Activated B cell treated with CpG ODN at 0.5 μM for 24 hours (primary cell): ENCODE results near the gene ANKRD13B. TPM values are rescaled to one million over a fixed set of nuclear protein-coding genes. Genes with fewer than 3 reads are reported as not detected.

Experiments
- ATAC-seq: fragments of 200-7000 bp; cut with Tn5 transposase; one replicate; pipeline ENCODE4 v1.10.0; 2021; ENCODE audit warnings: low read depth, mild to moderate bottlenecking, moderate library complexity
- CTCF ChIA-PET: fragments of 350-600 bp; sonication (Branson Sonifier 250); formaldehyde crosslinking; loops from one replicate; lab custom pipeline; 2021; ENCODE audit warnings: antibody characterized with exemption; lab: Charles Lee
- POLR2A ChIA-PET: fragments of 350-600 bp; sonication (Branson Sonifier 250); formaldehyde crosslinking; loops from one replicate; lab custom pipeline; 2021; ENCODE audit warnings: antibody characterized with exemption; lab: Charles Lee
- DNase-seq: peaks from one replicate; pipeline ENCODE4 v3.0.0; 2022
- H3K27ac Mint-ChIP-seq: one replicate; pipeline ENCODE4 v1.8.0; 2020; ENCODE audit warnings: mixed read lengths
- H3K27me3 Mint-ChIP-seq: one replicate; pipeline ENCODE4 v1.8.0; 2021; ENCODE audit warnings: mixed read lengths
- H3K36me3 Mint-ChIP-seq: one replicate; pipeline ENCODE4 v1.8.0; 2021; ENCODE audit warnings: low read depth, mixed read lengths
- H3K4me1 Mint-ChIP-seq: one replicate; pipeline ENCODE4 v1.8.0; 2021; ENCODE audit warnings: mixed read lengths
- H3K4me3 Mint-ChIP-seq: one replicate; pipeline ENCODE4 v1.8.0; 2020; ENCODE audit warnings: mild to moderate bottlenecking, mixed read lengths
- H3K9me3 Mint-ChIP-seq: one replicate; pipeline ENCODE4 v1.8.0; 2020; ENCODE audit warnings: mixed read lengths
- intact Hi-C: fragments of 100-400 bp; cut with micrococcal nuclease; formaldehyde crosslinking; loops from one replicate; pipeline ENCODE4 v1.15.1; 2024
- total RNA-seq: library from RNA; stranded (reverse); gene quantifications from 2 replicates; pipeline ENCODE4 v1.2.3, GENCODE V29; 2022
- TF ChIP-seq, protein P1 (sequence below): fragments of 200-600 bp; IDR thresholded peaks from one replicate; pipeline ENCODE4 v1.8.0; 2022; ENCODE audit warnings: antibody characterized with exemption, mild to moderate bottlenecking

Gene ANKRD13B
- total RNA-seq, 1 donor from 2014 or later: 3.5 TPM

DNA sequence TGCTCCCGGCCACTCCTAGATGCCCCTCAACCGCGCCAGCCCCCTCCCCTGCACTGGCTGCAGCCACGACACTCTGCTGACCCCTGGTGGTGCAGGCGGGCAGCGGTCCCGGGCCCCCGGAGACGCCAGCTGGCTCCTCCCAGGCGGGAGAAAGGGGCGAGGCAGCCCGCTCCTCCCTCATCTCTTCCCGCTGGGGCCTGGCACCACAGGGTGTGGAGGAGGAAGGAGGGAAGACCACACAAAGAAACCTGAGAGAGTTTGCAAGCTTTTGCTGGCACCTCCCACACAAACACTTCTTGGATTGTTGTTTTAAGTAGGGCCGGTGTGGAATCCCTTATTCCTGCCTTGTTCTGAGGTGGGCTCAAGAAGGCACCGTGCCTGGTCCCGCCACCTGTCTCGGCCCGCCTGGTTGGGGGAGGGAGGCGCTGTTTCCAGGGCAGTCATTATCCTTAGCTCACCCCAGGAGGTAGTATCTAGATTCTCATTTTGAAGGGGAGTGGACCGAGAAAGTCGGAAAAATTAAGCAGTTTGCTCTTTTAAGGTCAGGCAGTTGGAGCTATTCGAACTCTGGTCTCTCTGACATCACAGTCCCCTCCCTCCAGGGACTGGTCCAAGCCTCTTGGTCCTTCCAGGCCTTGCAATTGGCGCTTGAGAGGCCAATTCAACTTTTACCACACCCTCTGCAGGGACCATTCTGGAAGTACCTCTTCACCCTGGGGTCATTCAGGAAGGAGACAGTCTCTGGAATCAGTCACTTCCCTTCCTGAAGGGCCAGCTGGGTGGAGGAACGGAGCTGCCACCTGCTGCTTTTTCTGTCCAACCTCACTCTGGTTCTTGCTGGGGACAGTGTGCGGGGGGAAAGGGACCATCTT lies 959 bp upstream of the ANKRD13B start:
- no peaks in the 10 kb centered on the region for H3K9me3 Mint-ChIP-seq
- DNase-seq: peak; percentile 81
- peak; percentile 52 for ATAC-seq
- peaks cover 53% of the 10 kb centered on the region for H3K4me1 Mint-ChIP-seq
- POLR2A ChIA-PET: interaction anchor here (0.6 to 3.4 kb wide), 9 partner anchors 11 to 202 kb away, joined by 3 to 32 read pairs (median 4); partner anchors contain the start of genes TAOK1 and TP53I13
- CTCF ChIA-PET: interaction anchor here (0.6 to 4.3 kb wide), 15 partner anchors 8 to 339 kb away, joined by 3 to 70 read pairs (median 8); partner anchors contain the start of gene SSH2
- H3K27ac Mint-ChIP-seq: peak overlapping the region; percentile 78
- H3K4me3 Mint-ChIP-seq: peak overlapping the region; percentile 83
- intact Hi-C loops: loop anchor here (1.0 to 10.0 kb wide), 4 partner anchors 12 to 637 kb away; partner anchors contain the start of gene PHF12
- TF ChIP-seq, protein P1, sequence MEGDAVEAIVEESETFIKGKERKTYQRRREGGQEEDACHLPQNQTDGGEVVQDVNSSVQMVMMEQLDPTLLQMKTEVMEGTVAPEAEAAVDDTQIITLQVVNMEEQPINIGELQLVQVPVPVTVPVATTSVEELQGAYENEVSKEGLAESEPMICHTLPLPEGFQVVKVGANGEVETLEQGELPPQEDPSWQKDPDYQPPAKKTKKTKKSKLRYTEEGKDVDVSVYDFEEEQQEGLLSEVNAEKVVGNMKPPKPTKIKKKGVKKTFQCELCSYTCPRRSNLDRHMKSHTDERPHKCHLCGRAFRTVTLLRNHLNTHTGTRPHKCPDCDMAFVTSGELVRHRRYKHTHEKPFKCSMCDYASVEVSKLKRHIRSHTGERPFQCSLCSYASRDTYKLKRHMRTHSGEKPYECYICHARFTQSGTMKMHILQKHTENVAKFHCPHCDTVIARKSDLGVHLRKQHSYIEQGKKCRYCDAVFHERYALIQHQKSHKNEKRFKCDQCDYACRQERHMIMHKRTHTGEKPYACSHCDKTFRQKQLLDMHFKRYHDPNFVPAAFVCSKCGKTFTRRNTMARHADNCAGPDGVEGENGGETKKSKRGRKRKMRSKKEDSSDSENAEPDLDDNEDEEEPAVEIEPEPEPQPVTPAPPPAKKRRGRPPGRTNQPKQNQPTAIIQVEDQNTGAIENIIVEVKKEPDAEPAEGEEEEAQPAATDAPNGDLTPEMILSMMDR: peak; percentile 76
- H3K27me3 Mint-ChIP-seq: no peaks in the 10 kb centered on the region
- peaks cover 3% of the 10 kb centered on the region for H3K36me3 Mint-ChIP-seq

DNA sequence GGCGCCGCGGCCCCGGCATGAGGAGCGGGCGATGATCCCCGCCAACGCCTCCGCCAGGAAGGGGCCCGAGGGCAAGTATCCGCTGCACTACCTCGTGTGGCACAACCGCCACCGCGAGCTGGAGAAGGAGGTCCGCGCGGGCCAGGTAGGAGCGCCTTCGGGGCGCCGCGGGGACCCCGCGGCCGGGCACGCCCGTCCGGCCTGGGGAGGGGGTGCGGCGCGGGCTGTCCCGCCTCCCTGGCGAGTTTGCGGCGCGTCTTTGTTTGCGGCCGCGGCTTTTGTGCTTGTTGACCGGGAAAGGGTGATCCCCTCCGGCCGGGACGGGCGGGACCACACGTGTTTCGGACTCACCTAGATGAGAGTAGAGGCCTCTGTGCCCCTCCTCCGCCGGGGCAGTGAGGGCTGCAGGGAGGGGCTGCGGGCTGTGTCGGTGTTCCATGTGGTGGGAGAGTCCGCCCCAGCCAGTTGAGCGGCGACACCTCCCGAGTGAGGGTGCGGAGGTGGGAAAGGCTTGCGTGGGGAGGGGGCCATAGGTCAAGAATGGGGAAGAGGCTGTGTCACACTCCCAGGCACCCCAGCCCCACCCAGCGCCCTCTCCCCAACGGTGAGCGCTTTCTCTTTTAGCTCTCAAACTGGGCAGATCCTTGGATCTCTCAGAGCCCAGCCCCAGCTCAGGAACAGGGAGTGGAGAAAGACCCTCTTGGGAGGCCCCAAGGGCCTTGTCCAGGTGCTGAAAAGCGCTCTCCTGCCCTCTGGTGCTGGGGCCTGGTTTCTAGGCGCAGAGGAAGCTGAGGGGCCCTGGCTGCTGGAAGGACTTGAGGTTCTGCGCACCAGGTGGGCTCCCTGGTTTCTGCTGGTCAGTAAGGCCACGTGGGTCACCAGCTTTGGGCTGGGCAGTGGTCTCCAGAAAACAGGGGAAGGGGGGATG lies 923 bp downstream of the ANKRD13B start:
- Mint-ChIP-seq H3K9me3 (no peaks in the 10 kb centered on the region), H3K27me3 (no peaks in the 10 kb centered on the region), H3K36me3 (peaks cover 3% of the 10 kb centered on the region), H3K4me1 (peaks cover 38% of the 10 kb centered on the region), H3K27ac (no peak overlapping the region), H3K4me3 (peak overlapping the region; percentile 73)
- intact Hi-C loops: loop anchor here (10.0 kb wide), 1 partner anchor 639 kb away; the partner anchor contains the start of gene PHF12
- ATAC-seq: no peak
- DNase-seq: no peak
- ChIA-PET CTCF (interaction anchor here (0.6 to 4.3 kb wide), 9 partner anchors 15 to 224 kb away, joined by 3 to 70 read pairs (median 6); partner anchors contain the start of gene TP53I13), POLR2A (interaction anchor here (0.7 to 3.4 kb wide), 8 partner anchors 13 to 204 kb away, joined by 3 to 32 read pairs (median 4); partner anchors contain the start of gene TAOK1)
- TF ChIP-seq, protein P1: no peak

DNA sequence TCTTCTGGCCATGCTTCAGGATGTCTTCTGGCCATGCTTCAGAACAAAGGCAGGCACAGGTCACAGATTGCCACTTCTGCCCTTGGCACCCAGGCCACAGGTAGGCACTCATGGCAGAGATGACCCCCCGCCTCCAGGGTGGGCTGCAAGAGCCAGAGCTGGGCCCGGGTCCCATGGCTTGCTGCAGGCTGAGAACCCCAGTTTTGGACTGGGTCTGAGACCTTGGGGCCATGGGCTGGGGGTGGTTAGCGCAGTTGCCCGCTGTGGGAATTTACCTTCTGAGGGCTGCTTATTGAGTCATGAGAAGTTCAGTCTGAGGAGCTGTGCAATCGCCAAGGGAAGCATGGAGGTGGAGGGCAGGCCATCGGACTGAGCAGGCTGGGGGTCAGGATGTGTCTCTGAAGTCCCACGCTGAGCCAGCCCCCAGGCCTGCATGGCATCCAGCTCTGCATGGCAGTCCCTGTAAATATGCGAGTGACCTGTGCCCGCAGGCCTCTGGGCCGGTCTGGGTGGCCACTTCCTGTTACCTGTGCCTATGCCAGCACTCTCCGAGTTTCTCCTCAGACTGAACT lies 1.7 kb downstream of the ANKRD13B start:
- Mint-ChIP-seq H3K4me1 (peaks cover 38% of the 10 kb centered on the region), H3K27ac (no peak overlapping the region), H3K9me3 (no peaks in the 10 kb centered on the region), H3K4me3 (peak overlapping the region; percentile 73), H3K27me3 (no peaks in the 10 kb centered on the region), H3K36me3 (peaks cover 3% of the 10 kb centered on the region)
- no peak for ATAC-seq
- POLR2A ChIA-PET: interaction anchor here (0.7 to 1.1 kb wide), 4 partner anchors 14 to 27 kb away, joined by 3 to 5 read pairs (median 4); no protein-coding TSS in a partner anchor
- TF ChIP-seq, protein P1: no peak
- DNase-seq: no peak
- intact Hi-C loops: loop anchor here (10.0 kb wide), 1 partner anchor 640 kb away; the partner anchor contains the start of gene PHF12
- CTCF ChIA-PET: interaction anchor here (0.6 to 4.3 kb wide), 4 partner anchors 16 to 225 kb away, joined by 3 to 70 read pairs (median 7); no protein-coding TSS in a partner anchor

DNA sequence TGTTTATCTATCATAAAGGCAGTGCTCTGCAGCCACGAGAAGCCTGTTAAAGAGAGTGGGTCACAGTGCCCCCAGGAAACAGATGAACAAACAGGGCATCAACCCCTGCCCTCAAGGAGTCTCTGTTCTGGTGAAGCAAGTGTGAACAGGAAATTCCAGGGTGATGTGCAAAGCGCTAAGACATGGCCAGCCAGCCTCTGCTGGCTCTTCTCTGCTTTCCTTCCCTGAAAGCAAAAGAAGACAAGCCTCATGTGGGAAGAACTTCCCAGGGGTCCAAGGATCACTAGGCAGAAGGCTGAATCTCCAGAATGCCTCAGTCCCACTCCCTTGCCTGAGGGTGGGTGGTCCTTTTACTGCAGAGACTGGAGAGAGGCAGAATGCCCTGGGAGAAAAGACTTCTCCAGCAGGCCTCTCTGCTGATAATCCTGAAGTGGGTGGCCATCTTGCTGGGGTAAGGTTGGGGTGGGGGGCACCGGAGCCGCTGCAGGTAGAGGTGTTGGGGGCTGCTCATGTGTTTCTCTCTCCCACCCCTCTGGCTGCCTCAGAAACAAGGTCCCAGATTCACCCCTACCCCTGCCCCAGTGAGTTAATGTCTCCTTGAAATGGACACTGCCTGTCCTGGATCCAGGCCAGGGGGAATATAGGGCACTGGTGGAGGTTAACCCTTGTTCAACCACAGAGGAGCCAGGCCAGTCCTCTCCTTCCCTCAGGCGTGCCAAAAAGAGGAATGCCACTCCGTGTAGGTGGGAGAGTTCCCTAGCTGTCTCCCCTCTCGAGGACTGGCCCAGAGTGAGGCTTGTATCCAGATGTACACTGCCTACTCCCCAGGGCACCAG lies 2.4 kb downstream of the ANKRD13B start:
- intact Hi-C loops: loop anchor here (10.0 kb wide), 1 partner anchor 641 kb away; the partner anchor contains the start of gene PHF12
- Mint-ChIP-seq H3K27ac (no peak overlapping the region), H3K36me3 (no peaks in the 10 kb centered on the region), H3K4me1 (peaks cover 32% of the 10 kb centered on the region), H3K4me3 (peak overlapping the region; percentile 73), H3K9me3 (no peaks in the 10 kb centered on the region), H3K27me3 (no peaks in the 10 kb centered on the region)
- TF ChIP-seq, protein P1: no peak
- CTCF ChIA-PET: no interaction called here
- ATAC-seq: no peak
- DNase-seq: no peak
- POLR2A ChIA-PET: no interaction called here
